Prostate gland (tissue), 2 donors: Measurements from ENCODE around the gene CEP76. TPM values are rescaled to one million over a fixed set of nuclear protein-coding genes. Genes with fewer than 3 reads are reported as not detected.

Experiments used
- DNase-seq: peaks from one replicate; pipeline ENCODE4 v3.0.0-alpha.2; 2019; ENCODE audit warnings: low spot score
- H3K27ac ChIP-seq, 2 donors: fragments of 200-600 bp; sonication (generic); 2 replicates each; pipeline ENCODE4 v1.5.1; 2017 to 2019
- H3K27me3 ChIP-seq: fragments of 200-600 bp; sonication (generic); replicated peaks from 2 replicates; pipeline ENCODE4 v1.5.1; 2019; ENCODE audit not compliant: insufficient read depth
- H3K36me3 ChIP-seq, 2 donors: fragments of 200-600 bp; sonication (generic); 1 replicate in 1 of 2; 2 replicates in 1 of 2; pipeline versions ENCODE4 v1.5.1 to v1.8.1; 2017 to 2019
- H3K4me1 ChIP-seq: fragments of 200-600 bp; sonication (generic); replicated peaks from 2 replicates; pipeline ENCODE4 v1.5.1; 2019
- H3K4me3 ChIP-seq, 2 donors: fragments of 200-600 bp; sonication (generic); 2 replicates each; pipeline ENCODE4 v1.5.1; 2017 to 2019
- H3K9me3 ChIP-seq: fragments of 200-600 bp; sonication (generic); 2 replicates; pipeline ENCODE4 v1.5.1; 2017
- POLR2A ChIP-seq: fragments of 450-650 bp; IDR thresholded peaks from one replicate; pipeline ENCODE4 v1.6.1; 2016; ENCODE audit warnings: antibody characterized with exemption, mild to moderate bottlenecking
- POLR2AphosphoS5 ChIP-seq: sonication (generic); formaldehyde crosslinking; IDR thresholded peaks from one replicate; pipeline ENCODE4 v1.6.1; 2017; ENCODE audit warnings: antibody characterized with exemption
- WGBS: methylation state at CpG from one replicate; pipeline ENCODE4 v1.1.5; 2018; 5-methylcytosine and 5-hydroxymethylcytosine counted together
- intact Hi-C: fragments of 100-400 bp; cut with DNase I; formaldehyde crosslinking; loops from one replicate; pipeline ENCODE4 v1.14.2; 2022
- total RNA-seq, 2 donors: library from RNA; depleted of rRNA; stranded (reverse); fragments of >200 nt; gene quantifications; one replicate each; pipeline ENCODE4 v1.1.0, GENCODE V29; 2016
- TF ChIP-seq, protein P1 (sequence below), 4 experiments: fragments of 200-600 bp in 2 of 4; fragments of 450-650 bp in 2 of 4; sonication (generic) in 2 of 4; IDR thresholded peaks; 1 replicate in 3 of 4; 2 replicates in 1 of 4; pipeline ENCODE4 v1.5.1; 2016 to 2019; ENCODE audit warnings: antibody characterized with exemption in 4 of 4, mild to moderate bottlenecking in 2 of 4, moderate library complexity in 2 of 4

CEP76 gene
- total RNA-seq, 2 donors from 2014 or later = 10.5 to 13.3 TPM

DNA sequence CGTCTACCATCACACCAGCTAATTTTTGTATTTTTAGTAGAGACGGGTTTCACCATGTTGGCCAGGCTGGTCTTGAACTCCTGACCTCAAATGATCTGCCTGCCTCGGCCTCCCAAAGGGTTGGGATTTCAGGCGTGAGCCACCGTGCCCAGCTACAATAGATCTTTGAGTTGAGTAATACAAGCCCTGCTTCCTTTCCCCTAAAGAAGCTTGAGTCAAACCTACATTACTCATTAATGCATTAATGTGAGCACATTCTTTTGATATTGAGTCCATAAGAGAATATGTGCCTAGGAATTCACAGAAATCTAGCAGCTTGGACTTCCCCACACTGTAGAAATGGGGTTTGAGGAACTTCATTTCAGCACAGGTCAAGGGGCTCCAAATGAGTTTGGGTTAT, 39.9 kb upstream of the CEP76 start:
- no peak for TF ChIP-seq POLR2A
- TF ChIP-seq POLR2AphosphoS5 = no peak
- TF ChIP-seq, protein P1, sequence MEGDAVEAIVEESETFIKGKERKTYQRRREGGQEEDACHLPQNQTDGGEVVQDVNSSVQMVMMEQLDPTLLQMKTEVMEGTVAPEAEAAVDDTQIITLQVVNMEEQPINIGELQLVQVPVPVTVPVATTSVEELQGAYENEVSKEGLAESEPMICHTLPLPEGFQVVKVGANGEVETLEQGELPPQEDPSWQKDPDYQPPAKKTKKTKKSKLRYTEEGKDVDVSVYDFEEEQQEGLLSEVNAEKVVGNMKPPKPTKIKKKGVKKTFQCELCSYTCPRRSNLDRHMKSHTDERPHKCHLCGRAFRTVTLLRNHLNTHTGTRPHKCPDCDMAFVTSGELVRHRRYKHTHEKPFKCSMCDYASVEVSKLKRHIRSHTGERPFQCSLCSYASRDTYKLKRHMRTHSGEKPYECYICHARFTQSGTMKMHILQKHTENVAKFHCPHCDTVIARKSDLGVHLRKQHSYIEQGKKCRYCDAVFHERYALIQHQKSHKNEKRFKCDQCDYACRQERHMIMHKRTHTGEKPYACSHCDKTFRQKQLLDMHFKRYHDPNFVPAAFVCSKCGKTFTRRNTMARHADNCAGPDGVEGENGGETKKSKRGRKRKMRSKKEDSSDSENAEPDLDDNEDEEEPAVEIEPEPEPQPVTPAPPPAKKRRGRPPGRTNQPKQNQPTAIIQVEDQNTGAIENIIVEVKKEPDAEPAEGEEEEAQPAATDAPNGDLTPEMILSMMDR (IDR thresholded peaks at IDR 0.05) = no peak
- no peak overlapping the region for H3K4me3 ChIP-seq
- no peak overlapping the region for H3K27ac ChIP-seq
- intact Hi-C loops = loop anchor here (10.0 kb wide), 1 partner anchor 152 kb away; no protein-coding TSS in a partner anchor
- WGBS = 83% methylated on average over 5 of the region's 5 CpGs
- H3K4me1 ChIP-seq = no peaks in the 10 kb centered on the region
- no peaks in the 10 kb centered on the region for H3K9me3 ChIP-seq
- no peak for DNase-seq
- no peaks in the 10 kb centered on the region for H3K27me3 ChIP-seq
- H3K36me3 ChIP-seq = no peaks in the 10 kb centered on the region

DNA sequence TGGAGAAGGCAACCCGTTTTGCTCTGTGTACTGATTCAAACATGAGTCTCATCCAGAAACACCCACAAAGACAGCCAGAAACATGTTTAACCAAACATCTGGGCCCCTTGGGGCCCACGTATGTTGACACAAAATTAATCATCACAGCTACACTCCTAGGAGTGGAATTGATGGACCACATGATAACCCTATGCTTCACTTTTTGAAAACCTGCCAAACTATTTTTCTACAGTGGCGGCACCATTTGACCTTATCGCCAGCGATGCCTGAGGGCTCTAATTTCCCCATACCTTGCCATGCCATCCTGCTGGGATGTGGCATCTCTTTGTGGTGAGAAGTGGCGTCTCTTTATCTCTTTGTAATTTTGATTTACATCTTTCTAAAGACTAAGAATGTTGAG, 38.8 kb upstream of the CEP76 start:
- no peaks in the 10 kb centered on the region for H3K4me1 ChIP-seq
- H3K4me3 ChIP-seq = no peak overlapping the region
- no peaks in the 10 kb centered on the region for H3K27me3 ChIP-seq
- DNase-seq = no peak
- H3K9me3 ChIP-seq = no peaks in the 10 kb centered on the region
- WGBS = 36% methylated on average over 6 of the region's 6 CpGs
- TF ChIP-seq, protein P1 (IDR thresholded peaks at IDR 0.05) = no peak
- TF ChIP-seq POLR2AphosphoS5 (no peak), POLR2A (no peak)
- no peak overlapping the region for H3K27ac ChIP-seq
- intact Hi-C loops = loop anchor here (10.0 kb wide), 1 partner anchor 153 kb away; no protein-coding TSS in a partner anchor
- no peaks in the 10 kb centered on the region for H3K36me3 ChIP-seq

DNA sequence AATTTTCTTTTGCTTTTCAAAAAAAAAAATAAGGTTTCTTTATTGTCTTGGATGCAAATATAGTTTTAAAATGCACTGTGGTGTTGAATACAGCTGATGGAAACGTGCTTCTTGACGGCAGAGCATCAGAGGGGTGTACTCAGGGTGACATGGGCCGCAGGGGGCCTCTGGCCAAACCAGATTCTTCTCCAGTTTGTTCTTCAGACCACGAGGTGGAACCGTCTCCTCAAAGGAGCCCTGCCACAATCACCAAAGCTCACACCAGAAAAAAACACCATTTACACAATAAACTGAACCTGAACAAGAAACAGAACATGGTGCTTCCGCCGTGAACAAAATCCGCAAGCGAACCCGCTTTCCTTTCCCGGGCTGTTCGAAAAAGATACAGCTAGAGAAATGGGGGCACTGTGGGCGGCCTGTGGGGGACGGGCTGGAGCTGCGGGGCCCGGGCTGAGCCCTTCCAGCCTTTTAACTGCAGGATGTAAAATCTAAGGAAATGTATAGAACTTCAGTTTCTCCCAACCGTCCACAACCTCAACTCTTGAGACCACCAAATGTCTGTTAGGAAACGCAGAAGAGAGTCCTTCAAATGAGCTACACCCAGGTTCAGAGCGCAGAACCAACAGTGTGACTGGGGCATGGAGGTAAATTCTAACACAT, 34.9 kb upstream of the CEP76 start:
- Histone ChIP-seq H3K27ac (no peak overlapping the region), H3K4me3 (no peak overlapping the region), H3K27me3 (no peaks in the 10 kb centered on the region), H3K4me1 (no peaks in the 10 kb centered on the region), H3K9me3 (no peaks in the 10 kb centered on the region), H3K36me3 (no peaks in the 10 kb centered on the region)
- TF ChIP-seq POLR2A = no peak
- TF ChIP-seq, protein P1 (IDR thresholded peaks at IDR 0.05) = no peak
- TF ChIP-seq POLR2AphosphoS5 = no peak
- intact Hi-C loops = no loop called here
- no peak for DNase-seq
- WGBS = 87% methylated on average over 19 of the region's 19 CpGs

DNA sequence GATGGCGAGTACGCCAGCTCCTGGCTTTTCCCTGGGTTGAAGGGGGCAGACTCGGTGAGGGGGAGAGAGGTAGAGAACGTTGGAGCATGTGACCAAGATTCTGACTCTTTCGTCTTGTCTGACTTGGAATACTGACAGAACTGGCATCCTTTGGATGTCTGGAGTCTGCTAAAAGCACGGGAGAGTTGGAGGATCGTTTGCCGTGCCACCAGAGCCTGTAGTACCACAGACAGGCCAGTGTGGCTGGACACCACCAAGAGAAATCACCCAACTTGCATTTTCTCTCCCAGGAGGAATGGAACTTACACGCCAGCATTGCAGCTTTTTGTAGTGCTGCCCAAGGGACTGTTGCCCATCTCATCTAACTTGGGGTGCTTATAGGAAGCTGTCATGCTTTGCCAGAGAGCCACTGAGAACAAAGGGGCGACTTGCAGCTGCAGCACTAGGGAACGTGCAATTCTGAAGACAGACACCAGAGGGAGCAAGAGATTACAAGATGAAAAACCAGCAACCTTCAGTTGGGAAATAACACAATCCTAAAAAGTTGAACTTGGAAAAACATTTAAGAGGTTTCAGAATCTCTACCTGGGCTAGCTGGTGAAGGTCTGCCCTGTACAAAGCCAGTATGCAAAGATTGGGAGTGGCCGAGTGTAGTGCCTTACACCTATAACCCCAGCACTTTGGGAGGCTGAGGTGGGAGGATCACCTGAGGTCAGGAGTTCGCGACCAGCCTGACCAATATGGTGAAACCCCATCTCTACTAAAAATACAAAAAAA, 24.4 kb upstream of the CEP76 start:
- H3K36me3 ChIP-seq = no peaks in the 10 kb centered on the region

More for the DNA sequence above, 24.4 kb upstream of the CEP76 start:
- no peak for TF ChIP-seq POLR2A
- TF ChIP-seq POLR2AphosphoS5 = peak; percentile 20
- TF ChIP-seq, protein P1 (IDR thresholded peaks at IDR 0.05) = peak; percentile 65 to 91 (median 82)
- DNase-seq = peak; percentile 65
- H3K4me3 ChIP-seq = no peak overlapping the region
- H3K4me1 ChIP-seq = no peaks in the 10 kb centered on the region
- intact Hi-C loops = loop anchor here (1.0 kb wide), 1 partner anchor 207 kb away; no protein-coding TSS in a partner anchor
- H3K9me3 ChIP-seq = no peaks in the 10 kb centered on the region
- WGBS = 58% methylated on average over 14 of the region's 14 CpGs
- H3K27me3 ChIP-seq = no peaks in the 10 kb centered on the region
- no peak overlapping the region for H3K27ac ChIP-seq
